Right ventricle myocardium inferior (tissue), 1 donor: ENCODE measurements around the gene CCDC106. TPM values are rescaled to one million over a fixed set of nuclear protein-coding genes. Genes with fewer than 3 reads are reported as not detected.

Experiments used
- ATAC-seq: fragments of 200-7000 bp; cut with Tn5 transposase; one replicate; pipeline ENCODE4 v1.9.1; 2020; ENCODE audit warnings: mild to moderate bottlenecking, moderate library complexity
- DNase-seq: peaks from one replicate; pipeline ENCODE4 v3.0.0; 2021; ENCODE audit errors: missing footprints
- intact Hi-C: fragments of 100-400 bp; cut with DNase I; formaldehyde crosslinking; loops from one replicate; pipeline ENCODE4 v1.11.0; 2022
- total RNA-seq: library from RNA; stranded (reverse); fragmentation: NEBNext Ultra II Directional; extraction: Animal tissue kit (Norgen Biotek cat#: 25700); gene quantifications from one replicate; pipeline ENCODE4 v1.2.1, GENCODE V29; 2021
- donor health status: DM: no; HTN: yes; CAD: no; lungs with severe emphysema.

The CCDC106 gene
- total RNA-seq, 1 donor from 2014 or later, result 17.4 TPM

GRCh38 chr19:55611300-55611982, 36.6 kb upstream of the CCDC106 start:
- intact Hi-C loops, result no loop called here
- ATAC-seq (peak; percentile 71), DNase-seq (no peak)

GRCh38 chr19:55611983-55612645, 35.9 kb upstream of the CCDC106 start:
- no peak for ATAC-seq
- DNase-seq, result no peak
- intact Hi-C loops, result no loop called here

GRCh38 chr19:55613396-55613795, 34.6 kb upstream of the CCDC106 start:
- ATAC-seq (no peak), DNase-seq (no peak)
- intact Hi-C loops, result no loop called here

- DNase-seq, result no peak
- intact Hi-C loops, result no loop called here
Measured at GRCh38 chr19:55613930-55614710, 33.9 kb upstream of the CCDC106 start.

GRCh38 chr19:55614711-55615542, 33.1 kb upstream of the CCDC106 start:
- ATAC-seq, result no peak
- no peak for DNase-seq
- intact Hi-C loops, result no loop called here

More at GRCh38 chr19:55613930-55614710, 33.9 kb upstream of the CCDC106 start:
- no peak for ATAC-seq

GRCh38 chr19:55615543-55616394, 32.2 kb upstream of the CCDC106 start:
- DNase-seq (no peak), ATAC-seq (no peak)
- intact Hi-C loops, result no loop called here

GRCh38 chr19:55616395-55616875, 31.6 kb upstream of the CCDC106 start:
- ATAC-seq (no peak), DNase-seq (no peak)
- intact Hi-C loops, result no loop called here

GRCh38 chr19:55617426-55617825, 30.6 kb upstream of the CCDC106 start:
- intact Hi-C loops, result no loop called here
- no peak for ATAC-seq
- DNase-seq, result no peak

GRCh38 chr19:55618426-55618825, 29.6 kb upstream of the CCDC106 start:
- ATAC-seq (no peak), DNase-seq (no peak)
- intact Hi-C loops, result no loop called here

GRCh38 chr19:55619286-55619685, 28.7 kb upstream of the CCDC106 start:
- no peak for ATAC-seq
- intact Hi-C loops, result no loop called here
- no peak for DNase-seq

- DNase-seq (no peak), ATAC-seq (no peak)
- intact Hi-C loops, result loop anchor here (10.0 kb wide), 1 partner anchor 476 kb away; the partner anchor contains the start of gene TNNT1
Measured at GRCh38 chr19:55620410-55621204, 27.4 kb upstream of the CCDC106 start.

GRCh38 chr19:55621205-55621672, 26.8 kb upstream of the CCDC106 start:
- intact Hi-C loops, result loop anchor here (10.0 kb wide), 1 partner anchor 476 kb away; the partner anchor contains the start of gene TNNT1
- ATAC-seq, result no peak
- DNase-seq, result no peak

- ATAC-seq (no peak), DNase-seq (no peak)
- intact Hi-C loops, result loop anchor here (10.0 kb wide), 1 partner anchor 477 kb away; the partner anchor contains the start of gene TNNT1
Measured at GRCh38 chr19:55621673-55622231, 26.3 kb upstream of the CCDC106 start.

- intact Hi-C loops, result loop anchor here (10.0 kb wide), 1 partner anchor 478 kb away; the partner anchor contains the start of gene TNNT1
- no peak for DNase-seq
- no peak for ATAC-seq
Measured at GRCh38 chr19:55622242-55622969, 25.6 kb upstream of the CCDC106 start.

GRCh38 chr19:55623130-55623529, 24.9 kb upstream of the CCDC106 start:
- no peak for DNase-seq

GRCh38 chr19:55623561-55623960, 24.5 kb upstream of the CCDC106 start:
- intact Hi-C loops, result loop anchor here (10.0 kb wide), 1 partner anchor 479 kb away; the partner anchor contains the start of gene TNNT1
- DNase-seq, result no peak
- ATAC-seq, result no peak

More at GRCh38 chr19:55623130-55623529, 24.9 kb upstream of the CCDC106 start:
- no peak for ATAC-seq
- intact Hi-C loops, result loop anchor here (10.0 kb wide), 1 partner anchor 478 kb away; the partner anchor contains the start of gene TNNT1
